Endodermal cell (in vitro differentiated cells): ENCODE data around the gene MRPL41. TPM values are rescaled to one million over a fixed set of nuclear protein-coding genes. Genes with fewer than 3 reads are reported as not detected.
"Not testable (repeated sequence)": the region's sequence is repeated elsewhere in the genome, so short reads cannot be mapped to it uniquely, and the experiment has no call there.

Experiments
- DNase-seq: peaks from one replicate; pipeline ENCODE4 v3.0.0-alpha.2; 2017
- H3K27ac ChIP-seq: 2 replicates; pipeline ENCODE4 v1.5.1; 2013; ENCODE audit warnings: mild to moderate bottlenecking, low read depth, low read length, moderate library complexity
- H3K27me3 ChIP-seq: 2 replicates; pipeline ENCODE4 v1.6.1; 2013; ENCODE audit warnings: mild to moderate bottlenecking, low read length, moderate library complexity; ENCODE audit not compliant: insufficient read depth, control insufficient read depth, poor library complexity, severe bottlenecking
- H3K36me3 ChIP-seq: 2 replicates; pipeline ENCODE4 v1.7.0; 2013; ENCODE audit warnings: mild to moderate bottlenecking, low read length, moderate library complexity; ENCODE audit not compliant: control insufficient read depth, insufficient read depth
- H3K4me1 ChIP-seq: one replicate; pipeline ENCODE4 v1.7.0; 2013; ENCODE audit warnings: low read length; ENCODE audit not compliant: control insufficient read depth, insufficient read depth
- H3K4me3 ChIP-seq: 2 replicates; pipeline ENCODE4 v1.5.1; 2013; ENCODE audit warnings: mild to moderate bottlenecking, low read length, moderate library complexity
- H3K9ac ChIP-seq: 2 replicates; pipeline ENCODE4 v1.6.1; 2013; ENCODE audit warnings: mild to moderate bottlenecking, low read length, moderate library complexity; ENCODE audit not compliant: poor library complexity, severe bottlenecking; ENCODE audit errors: extremely low read depth
- H3K9me3 ChIP-seq: 2 replicates; pipeline ENCODE4 v1.6.1; 2013; ENCODE audit warnings: mild to moderate bottlenecking, low read length, moderate library complexity; ENCODE audit not compliant: control insufficient read depth
- H3K27ac Mint-ChIP-seq: 2 replicates; pipeline ENCODE4 v1.8.0; 2020; ENCODE audit warnings: mixed read lengths
- H3K27me3 Mint-ChIP-seq: 2 replicates; pipeline ENCODE4 v1.8.0; 2021; ENCODE audit warnings: mild to moderate bottlenecking, mixed read lengths; ENCODE audit not compliant: insufficient read depth
- H3K36me3 Mint-ChIP-seq: 2 replicates; pipeline ENCODE4 v1.8.0; 2020; ENCODE audit warnings: low read depth, mixed read lengths
- H3K4me1 Mint-ChIP-seq: 2 replicates; pipeline ENCODE4 v1.8.0; 2020; ENCODE audit warnings: mixed read lengths
- H3K4me3 Mint-ChIP-seq: 2 replicates; pipeline ENCODE4 v1.8.0; 2020; ENCODE audit warnings: mild to moderate bottlenecking, moderate library complexity, mixed read lengths
- H3K9me3 Mint-ChIP-seq: 2 replicates; pipeline ENCODE4 v1.8.0; 2020; ENCODE audit warnings: mild to moderate bottlenecking, mixed read lengths
- WGBS, 2 experiments: methylation state at CpG; one replicate each; pipeline versions ENCODE4 v1.1.5 to v1.1.7; 2013; ENCODE audit warnings: missing lambda C conversion rate in 2 of 2, mixed read lengths in 1 of 2; ENCODE audit not compliant: insufficient coverage in 1 of 2, insufficient read length in 1 of 2; 5-methylcytosine and 5-hydroxymethylcytosine counted together
- total RNA-seq, 2 donors: library from RNA; stranded (reverse); fragmentation: NEBNext Ultra II Directional in 1 of 2; extraction: Animal tissue kit (Norgen Biotek cat#: 25700) in 1 of 2; gene quantifications; 2 replicates in 1 of 2; 3 replicates in 1 of 2; pipeline ENCODE4 v1.2.1, GENCODE V29; 2021
- TF ChIP-seq, protein P1 (sequence below): fragments of 200-600 bp; sonication (generic); conservative IDR thresholded peaks from 2 replicates; pipeline ENCODE4 v1.5.0; 2021; ENCODE audit warnings: antibody characterized with exemption, mild to moderate bottlenecking

Gene MRPL41
- total RNA-seq, 2 donors from 2014 or later: 43.7 to 49.6 TPM

DNA sequence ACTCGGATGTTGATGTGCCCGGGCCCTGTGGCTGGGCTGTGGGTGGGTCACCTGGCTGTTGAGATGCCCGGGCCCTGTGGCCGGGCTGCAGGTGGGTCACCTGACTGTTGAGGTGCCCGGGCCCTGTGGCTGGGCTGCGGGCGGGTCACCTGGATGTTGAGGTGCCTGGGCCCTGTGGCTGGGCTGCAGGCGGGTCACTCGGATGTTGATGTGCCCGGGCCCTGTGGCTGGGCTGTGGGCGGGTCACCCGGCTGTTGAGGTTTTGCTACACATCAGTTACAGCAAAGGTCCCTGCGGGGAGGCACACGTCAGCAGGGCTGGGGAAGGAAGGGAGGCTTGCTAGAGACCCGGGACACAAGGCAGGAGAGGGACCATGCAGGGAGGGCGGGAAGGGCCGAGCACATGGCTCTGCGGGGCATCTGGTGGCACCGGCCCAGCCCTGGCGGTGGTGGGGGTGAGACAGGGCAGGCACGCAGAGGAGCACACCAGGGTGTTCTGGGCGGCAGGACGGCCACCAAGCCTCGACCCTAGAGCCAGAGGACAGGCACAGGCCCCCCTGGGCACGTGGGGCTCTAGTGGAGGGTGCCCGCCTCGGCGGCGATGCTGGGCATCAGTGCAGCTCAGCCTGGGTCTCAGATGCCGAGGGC lies 36.9 kb upstream of the MRPL41 start:
- no peaks in the 10 kb centered on the region for H3K36me3 Mint-ChIP-seq

DNA sequence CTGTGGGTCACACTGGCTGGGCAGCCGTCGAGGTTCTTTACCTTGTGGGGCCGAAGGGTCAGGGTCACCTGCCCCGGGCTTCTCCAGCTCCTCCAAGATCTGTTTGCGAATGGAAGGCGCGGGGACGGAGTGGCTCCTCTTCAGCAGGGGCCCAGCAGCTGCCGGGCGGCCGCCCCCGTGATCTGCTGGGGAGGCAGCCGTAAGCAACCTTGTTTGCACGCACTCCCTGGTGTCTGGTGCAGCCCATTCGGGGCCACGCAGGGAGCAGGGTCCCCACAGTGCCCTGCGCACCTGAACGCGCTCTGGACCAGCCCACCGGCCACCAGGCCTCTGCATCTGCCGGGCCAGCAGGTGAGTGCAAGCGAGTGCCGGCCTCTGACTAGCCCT lies 36.3 kb upstream of the MRPL41 start:
- no peaks in the 10 kb centered on the region for H3K27me3 ChIP-seq
- no peak overlapping the region for H3K4me3 Mint-ChIP-seq

More for the DNA sequence above, 36.9 kb upstream of the MRPL41 start:
- peaks cover 12% of the 10 kb centered on the region for H3K9me3 Mint-ChIP-seq
- Histone ChIP-seq H3K27ac (no peak overlapping the region), H3K9me3 (no peaks in the 10 kb centered on the region), H3K27me3 (no peaks in the 10 kb centered on the region), H3K9ac (no peak overlapping the region), H3K4me3 (no peak overlapping the region), H3K4me1 (no peaks in the 10 kb centered on the region), H3K36me3 (no peaks in the 10 kb centered on the region)
- 91 to 92% methylated on average over 13 to 30 of the region's 30 CpGs for WGBS, 2 experiments
- H3K27ac Mint-ChIP-seq: no peak overlapping the region
- H3K27me3 Mint-ChIP-seq: no peaks in the 10 kb centered on the region
- H3K4me1 Mint-ChIP-seq: no peaks in the 10 kb centered on the region
- no peak for DNase-seq
- TF ChIP-seq, protein P1, sequence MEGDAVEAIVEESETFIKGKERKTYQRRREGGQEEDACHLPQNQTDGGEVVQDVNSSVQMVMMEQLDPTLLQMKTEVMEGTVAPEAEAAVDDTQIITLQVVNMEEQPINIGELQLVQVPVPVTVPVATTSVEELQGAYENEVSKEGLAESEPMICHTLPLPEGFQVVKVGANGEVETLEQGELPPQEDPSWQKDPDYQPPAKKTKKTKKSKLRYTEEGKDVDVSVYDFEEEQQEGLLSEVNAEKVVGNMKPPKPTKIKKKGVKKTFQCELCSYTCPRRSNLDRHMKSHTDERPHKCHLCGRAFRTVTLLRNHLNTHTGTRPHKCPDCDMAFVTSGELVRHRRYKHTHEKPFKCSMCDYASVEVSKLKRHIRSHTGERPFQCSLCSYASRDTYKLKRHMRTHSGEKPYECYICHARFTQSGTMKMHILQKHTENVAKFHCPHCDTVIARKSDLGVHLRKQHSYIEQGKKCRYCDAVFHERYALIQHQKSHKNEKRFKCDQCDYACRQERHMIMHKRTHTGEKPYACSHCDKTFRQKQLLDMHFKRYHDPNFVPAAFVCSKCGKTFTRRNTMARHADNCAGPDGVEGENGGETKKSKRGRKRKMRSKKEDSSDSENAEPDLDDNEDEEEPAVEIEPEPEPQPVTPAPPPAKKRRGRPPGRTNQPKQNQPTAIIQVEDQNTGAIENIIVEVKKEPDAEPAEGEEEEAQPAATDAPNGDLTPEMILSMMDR: no peak
- H3K4me3 Mint-ChIP-seq: no peak overlapping the region

DNA sequence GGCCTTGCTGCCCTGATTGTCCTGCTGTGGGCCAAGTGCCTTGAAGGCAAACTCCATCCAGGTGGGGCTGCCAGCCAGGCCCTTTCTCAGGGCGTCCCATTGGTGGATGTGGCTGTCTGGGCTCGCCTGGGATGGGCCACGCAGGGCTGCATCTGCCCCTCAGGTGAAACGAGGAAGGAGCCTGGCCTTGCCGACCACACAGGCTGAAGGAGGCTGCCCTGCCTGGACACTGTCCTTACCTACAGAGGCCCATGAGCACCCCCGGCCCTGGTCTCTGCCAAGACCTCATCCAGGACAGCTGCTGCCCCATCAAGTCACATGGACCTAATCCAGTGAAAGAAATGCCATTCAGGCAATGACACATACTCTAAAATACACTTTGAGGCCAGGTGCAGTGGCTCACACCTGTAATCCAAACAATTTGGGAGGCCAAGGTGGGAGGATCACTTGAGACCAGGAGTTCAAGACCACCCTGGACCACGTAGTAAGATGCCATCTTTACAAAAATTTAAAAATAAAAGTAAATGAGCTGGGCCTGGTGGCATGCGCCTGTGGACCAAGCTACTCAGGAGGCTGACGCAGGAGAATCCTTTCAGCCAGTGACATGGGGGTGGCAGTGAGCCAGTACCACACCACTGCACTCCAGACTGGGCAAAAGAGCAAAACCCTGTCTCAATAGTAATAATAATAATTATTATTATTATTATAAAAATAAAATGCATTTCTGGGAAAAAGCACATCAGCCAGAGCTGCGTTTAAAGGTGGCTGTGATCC lies 35.3 kb upstream of the MRPL41 start:
- DNase-seq: no peak
- 89 to 91% methylated on average over 4 to 10 of the region's 10 CpGs for WGBS, 2 experiments

More for the DNA sequence above, 36.3 kb upstream of the MRPL41 start:
- H3K9me3 ChIP-seq: no peaks in the 10 kb centered on the region
- no peaks in the 10 kb centered on the region for H3K36me3 ChIP-seq
- no peak overlapping the region for H3K4me3 ChIP-seq
- H3K27me3 Mint-ChIP-seq: no peaks in the 10 kb centered on the region
- no peak for DNase-seq
- H3K9me3 Mint-ChIP-seq: peaks cover 8% of the 10 kb centered on the region
- no peak overlapping the region for H3K9ac ChIP-seq
- H3K4me1 ChIP-seq: no peaks in the 10 kb centered on the region
- no peak overlapping the region for H3K27ac ChIP-seq
- no peaks in the 10 kb centered on the region for H3K36me3 Mint-ChIP-seq
- no peaks in the 10 kb centered on the region for H3K4me1 Mint-ChIP-seq
- no peak overlapping the region for H3K27ac Mint-ChIP-seq
- TF ChIP-seq, protein P1: no peak
- 91 to 93% methylated on average over 10 to 21 of the region's 23 CpGs for WGBS, 2 experiments

DNA sequence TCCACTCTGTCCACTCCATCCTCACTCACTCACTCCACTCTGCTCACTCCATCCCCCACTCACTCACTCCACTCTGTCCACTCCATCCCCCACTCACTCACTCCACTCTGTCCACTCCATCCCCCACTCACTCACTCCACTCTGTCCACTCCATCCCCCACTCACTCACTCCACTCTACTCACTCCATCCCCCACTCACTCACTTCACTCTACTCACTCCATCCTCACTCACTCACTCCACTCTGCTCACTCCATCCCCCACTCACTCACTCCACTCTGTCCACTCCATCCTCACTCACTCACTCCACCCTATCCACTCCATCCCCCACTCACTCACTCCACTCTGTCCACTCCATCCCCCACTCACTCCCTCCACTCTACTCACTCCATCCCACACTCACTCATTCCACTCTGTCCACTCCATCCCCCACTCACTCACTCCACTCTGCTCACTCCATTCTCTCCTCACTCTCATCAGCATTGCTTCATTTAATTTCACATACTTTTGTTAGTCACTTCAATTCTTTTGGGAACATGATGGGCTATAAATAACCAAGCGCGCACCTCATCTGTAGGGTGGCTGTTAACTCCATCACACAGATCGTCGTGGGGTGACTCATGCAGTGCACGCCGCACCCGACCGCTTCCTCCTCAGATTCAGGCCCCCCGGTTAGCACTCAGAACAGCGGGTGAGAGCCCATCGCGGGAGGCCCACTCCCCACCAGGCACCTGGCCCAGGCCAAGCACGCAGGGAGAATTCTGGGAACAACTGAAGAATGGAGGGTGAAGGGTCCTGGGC lies 32.8 kb upstream of the MRPL41 start:
- DNase-seq, H3K9me3 ChIP-seq, H3K4me3 ChIP-seq, H3K36me3 ChIP-seq, H3K9ac ChIP-seq, H3K27ac Mint-ChIP-seq, H3K27ac ChIP-seq, H3K4me1 ChIP-seq, H3K36me3 Mint-ChIP-seq, H3K27me3 ChIP-seq, H3K4me3 Mint-ChIP-seq, H3K9me3 Mint-ChIP-seq, H3K27me3 Mint-ChIP-seq, H3K4me1 Mint-ChIP-seq: not testable (repeated sequence)
- WGBS, 2 experiments: 85 to 91% methylated on average over 2 to 13 of the region's 13 CpGs

More for the DNA sequence above, 35.3 kb upstream of the MRPL41 start:
- Histone ChIP-seq H3K4me3 (no peak overlapping the region), H3K9me3 (no peaks in the 10 kb centered on the region), H3K9ac (no peak overlapping the region), H3K27me3 (no peaks in the 10 kb centered on the region), H3K27ac (no peak overlapping the region), H3K36me3 (no peaks in the 10 kb centered on the region), H3K4me1 (no peaks in the 10 kb centered on the region)
- Mint-ChIP-seq H3K27me3 (no peaks in the 10 kb centered on the region), H3K4me1 (no peaks in the 10 kb centered on the region), H3K9me3 (peaks cover 4% of the 10 kb centered on the region), H3K36me3 (no peaks in the 10 kb centered on the region), H3K27ac (no peak overlapping the region), H3K4me3 (no peak overlapping the region)
- TF ChIP-seq, protein P1: no peak
